ENCODE measurements around the gene BMP7.

- no peak for TF ChIP-seq POLR2AphosphoS5 (IDR thresholded peaks at IDR 0.05)
- TF ChIP-seq, protein P1, sequence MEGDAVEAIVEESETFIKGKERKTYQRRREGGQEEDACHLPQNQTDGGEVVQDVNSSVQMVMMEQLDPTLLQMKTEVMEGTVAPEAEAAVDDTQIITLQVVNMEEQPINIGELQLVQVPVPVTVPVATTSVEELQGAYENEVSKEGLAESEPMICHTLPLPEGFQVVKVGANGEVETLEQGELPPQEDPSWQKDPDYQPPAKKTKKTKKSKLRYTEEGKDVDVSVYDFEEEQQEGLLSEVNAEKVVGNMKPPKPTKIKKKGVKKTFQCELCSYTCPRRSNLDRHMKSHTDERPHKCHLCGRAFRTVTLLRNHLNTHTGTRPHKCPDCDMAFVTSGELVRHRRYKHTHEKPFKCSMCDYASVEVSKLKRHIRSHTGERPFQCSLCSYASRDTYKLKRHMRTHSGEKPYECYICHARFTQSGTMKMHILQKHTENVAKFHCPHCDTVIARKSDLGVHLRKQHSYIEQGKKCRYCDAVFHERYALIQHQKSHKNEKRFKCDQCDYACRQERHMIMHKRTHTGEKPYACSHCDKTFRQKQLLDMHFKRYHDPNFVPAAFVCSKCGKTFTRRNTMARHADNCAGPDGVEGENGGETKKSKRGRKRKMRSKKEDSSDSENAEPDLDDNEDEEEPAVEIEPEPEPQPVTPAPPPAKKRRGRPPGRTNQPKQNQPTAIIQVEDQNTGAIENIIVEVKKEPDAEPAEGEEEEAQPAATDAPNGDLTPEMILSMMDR (IDR thresholded peaks at IDR 0.05 in 8 of 11, conservative IDR thresholded peaks at IDR 0.05 in 3 of 11), result no peak
Measured at GRCh38 chr20:57139342-57140093, 126.9 kb downstream of the BMP7 start.

All from spleen (tissue), 7 donors.